GM18909 (cell line): Measurements from ENCODE around the gene USP20.

Source experiments
- ATAC-seq: cut with Tn5 transposase; IDR thresholded peaks from one replicate; pipeline ENCODE4 v1.9.1; 2021; ENCODE audit warnings: mild to moderate bottlenecking; ENCODE audit not compliant: unreplicated experiment, poor library complexity

The USP20 gene

GRCh38 chr9:129907201-129907600, 71.9 kb downstream of the USP20 start:
- no peak for ATAC-seq

- ATAC-seq: no peak
Measured at GRCh38 chr9:129908906-129909305, 73.6 kb downstream of the USP20 start.

- ATAC-seq: no peak
Measured at GRCh38 chr9:129909851-129910250, 74.6 kb downstream of the USP20 start.

GRCh38 chr9:129910628-129911567, 75.6 kb downstream of the USP20 start:
- ATAC-seq: no peak

GRCh38 chr9:129914051-129914450, 78.8 kb downstream of the USP20 start:
- no peak for ATAC-seq

GRCh38 chr9:129916707-129917106, 81.4 kb downstream of the USP20 start:
- ATAC-seq: no peak

GRCh38 chr9:129918296-129918950, 83.2 kb downstream of the USP20 start:
- no peak for ATAC-seq

- no peak for ATAC-seq
Measured at GRCh38 chr9:129919277-129919676, 84.0 kb downstream of the USP20 start.

GRCh38 chr9:129919841-129920240, 84.6 kb downstream of the USP20 start:
- ATAC-seq: no peak

- no peak for ATAC-seq
Measured at GRCh38 chr9:129921905-129922304, 86.6 kb downstream of the USP20 start.

GRCh38 chr9:129923589-129923988, 88.3 kb downstream of the USP20 start:
- ATAC-seq: no peak

GRCh38 chr9:129929496-129930125, 94.4 kb downstream of the USP20 start:
- no peak for ATAC-seq

GRCh38 chr9:129930743-129931142, 95.5 kb downstream of the USP20 start:
- no peak for ATAC-seq
